Breast epithelium (tissue), 4 donors: ENCODE data around the gene ASPRV1. TPM values are rescaled to one million over a fixed set of nuclear protein-coding genes. Genes with fewer than 3 reads are reported as not detected.
A peak's percentile ranks its signal among the peaks of the same experiment; 100 is the strongest.

Experiments
- DNase-seq, 2 donors: peaks; one replicate each; pipeline ENCODE4 v3.0.0-alpha.2; 2019; ENCODE audit warnings: low spot score in 2 of 2
- H3K27ac ChIP-seq, 2 donors: fragments of 200-600 bp; sonication (generic) in 1 of 2; one replicate each; pipeline ENCODE4 v1.5.1; 2016 to 2019; ENCODE audit warnings: mild to moderate bottlenecking in 1 of 2
- H3K27me3 ChIP-seq, 2 donors: fragments of 200-600 bp; sonication (generic) in 1 of 2; one replicate each; pipeline versions ENCODE4 v1.5.1 to v1.6.0; 2017 to 2019; ENCODE audit warnings: control low read depth in 1 of 2, mild to moderate bottlenecking in 1 of 2
- H3K36me3 ChIP-seq: fragments of 200-600 bp; one replicate; pipeline ENCODE4 v1.5.1; 2019
- H3K4me1 ChIP-seq, 2 donors: fragments of 200-600 bp; sonication (generic); one replicate each; pipeline ENCODE4 v1.5.1; 2016 to 2019; ENCODE audit warnings: control low read depth in 1 of 2
- H3K4me3 ChIP-seq, 3 donors: fragments of 200-600 bp; sonication (generic); 1 replicate in 2 of 3; 2 replicates in 1 of 3; pipeline ENCODE4 v1.5.1; 2016 to 2019; ENCODE audit warnings: mild to moderate bottlenecking in 3 of 3, moderate library complexity in 2 of 3
- H3K9me3 ChIP-seq, 2 donors: fragments of 200-600 bp; sonication (generic) in 1 of 2; one replicate each; pipeline ENCODE4 v1.5.1; 2016 to 2019; ENCODE audit warnings: control low read depth in 1 of 2
- CTCF ChIP-seq, 3 donors: fragments of 450-650 bp; IDR thresholded peaks; one replicate each; pipeline ENCODE4 v1.5.1; 2016 to 2017; ENCODE audit warnings: antibody characterized with exemption in 3 of 3, mild to moderate bottlenecking in 3 of 3, moderate library complexity in 3 of 3
- POLR2A ChIP-seq: fragments of 450-650 bp; IDR thresholded peaks from one replicate; pipeline ENCODE4 v1.6.1; 2016; ENCODE audit warnings: antibody characterized with exemption, mild to moderate bottlenecking, moderate library complexity
- POLR2AphosphoS5 ChIP-seq, 3 donors: sonication (generic); formaldehyde crosslinking; IDR thresholded peaks; one replicate each; pipeline ENCODE4 v1.6.1; 2017; ENCODE audit warnings: antibody characterized with exemption in 3 of 3
- intact Hi-C: fragments of 100-400 bp; cut with DNase I; formaldehyde crosslinking; loops from one replicate; pipeline ENCODE4 v1.15.1; 2023; ENCODE audit warnings: low total_unique reads
- total RNA-seq, 3 donors: library from RNA; depleted of rRNA; stranded (reverse); fragments of >200 nt; gene quantifications; one replicate each; pipeline ENCODE4 v1.1.0, GENCODE V29; 2016

Gene ASPRV1
- total RNA-seq, 3 donors from 2014 or later: 1.6 to 4.5 (median 1.8) TPM

GRCh38 chr2:69926849-69927515 lies 34.4 kb downstream of the ASPRV1 start:
- Histone ChIP-seq H3K4me3 (no peak overlapping the region), H3K4me1 (no peaks in the 10 kb centered on the region), H3K27ac (no peak overlapping the region), H3K36me3 (no peaks in the 10 kb centered on the region), H3K27me3 (no peaks in the 10 kb centered on the region), H3K9me3 (no peaks in the 10 kb centered on the region)
- DNase-seq: no peak
- TF ChIP-seq POLR2AphosphoS5 (IDR thresholded peaks at IDR 0.05): no peak
- intact Hi-C loops: no loop called here

GRCh38 chr2:69923116-69923515 lies 38.3 kb downstream of the ASPRV1 start:
- H3K27ac ChIP-seq: no peak overlapping the region
- H3K4me3 ChIP-seq: no peak overlapping the region
- no peaks in the 10 kb centered on the region for H3K36me3 ChIP-seq

GRCh38 chr2:69918401-69918800 lies 43.0 kb downstream of the ASPRV1 start:
- intact Hi-C loops: no loop called here
- no peak for DNase-seq
- H3K4me3 ChIP-seq: no peak overlapping the region
- TF ChIP-seq POLR2A: no peak
- TF ChIP-seq CTCF (IDR thresholded peaks at IDR 0.05): no peak
- TF ChIP-seq POLR2AphosphoS5 (IDR thresholded peaks at IDR 0.05): no peak
- no peaks in the 10 kb centered on the region for H3K9me3 ChIP-seq
- no peaks in the 10 kb centered on the region for H3K4me1 ChIP-seq
- H3K27ac ChIP-seq: peak overlapping the region; percentile 57 to 71
- no peaks in the 10 kb centered on the region for H3K27me3 ChIP-seq
- H3K36me3 ChIP-seq: no peaks in the 10 kb centered on the region

More at GRCh38 chr2:69923116-69923515, 38.3 kb downstream of the ASPRV1 start:
- Histone ChIP-seq H3K9me3 (no peaks in the 10 kb centered on the region), H3K27me3 (no peaks in the 10 kb centered on the region), H3K4me1 (no peaks in the 10 kb centered on the region)
- no peak for TF ChIP-seq POLR2A
- no peak for TF ChIP-seq POLR2AphosphoS5 (IDR thresholded peaks at IDR 0.05)
- no peak for TF ChIP-seq CTCF (IDR thresholded peaks at IDR 0.05)
- intact Hi-C loops: no loop called here
- no peak for DNase-seq

- Histone ChIP-seq H3K4me3 (no peak overlapping the region), H3K27me3 (no peaks in the 10 kb centered on the region), H3K9me3 (no peaks in the 10 kb centered on the region), H3K27ac (peak overlapping the region; percentile 57 to 71), H3K36me3 (no peaks in the 10 kb centered on the region), H3K4me1 (no peaks in the 10 kb centered on the region)
- TF ChIP-seq CTCF (IDR thresholded peaks at IDR 0.05) (no peak), POLR2A (no peak), POLR2AphosphoS5 (IDR thresholded peaks at IDR 0.05) (peak in 1 of 3 donors; percentile 41)
- no peak for DNase-seq
- intact Hi-C loops: no loop called here
These were observed 43.6 kb downstream of the ASPRV1 start for GRCh38 chr2:69917852-69918251.

- intact Hi-C loops: no loop called here
- peak overlapping the region; percentile 88 to 97 for H3K27ac ChIP-seq
- no peaks in the 10 kb centered on the region for H3K9me3 ChIP-seq
- H3K4me1 ChIP-seq: no peaks in the 10 kb centered on the region
- DNase-seq: no peak
- H3K4me3 ChIP-seq: peak overlapping the region; percentile 86 to 91 (median 87)
- H3K27me3 ChIP-seq: no peaks in the 10 kb centered on the region
- H3K36me3 ChIP-seq: no peaks in the 10 kb centered on the region
- TF ChIP-seq POLR2AphosphoS5 (IDR thresholded peaks at IDR 0.05) (no peak), POLR2A (no peak), CTCF (IDR thresholded peaks at IDR 0.05) (no peak)
These were observed 45.3 kb downstream of the ASPRV1 start for GRCh38 chr2:69916106-69916505.
